MM.1S (cell line): ENCODE measurements around the gene HOOK2.

Experiments used
- EZH2 ChIP-seq: fragments of 300-600 bp; sonication (generic); optimal IDR thresholded peaks from 2 replicates; pipeline ENCODE3; 2017; ENCODE audit warnings: low read depth, mild to moderate bottlenecking, antibody characterized with exemption, low read length, mixed read lengths
- TF ChIP-seq, protein P1 (sequence below): fragments of 300-600 bp; sonication (generic); IDR thresholded peaks from 2 replicates; pipeline ENCODE4 v1.5.1; 2016; ENCODE audit warnings: antibody characterized with exemption, low read length, mixed read lengths

DNA sequence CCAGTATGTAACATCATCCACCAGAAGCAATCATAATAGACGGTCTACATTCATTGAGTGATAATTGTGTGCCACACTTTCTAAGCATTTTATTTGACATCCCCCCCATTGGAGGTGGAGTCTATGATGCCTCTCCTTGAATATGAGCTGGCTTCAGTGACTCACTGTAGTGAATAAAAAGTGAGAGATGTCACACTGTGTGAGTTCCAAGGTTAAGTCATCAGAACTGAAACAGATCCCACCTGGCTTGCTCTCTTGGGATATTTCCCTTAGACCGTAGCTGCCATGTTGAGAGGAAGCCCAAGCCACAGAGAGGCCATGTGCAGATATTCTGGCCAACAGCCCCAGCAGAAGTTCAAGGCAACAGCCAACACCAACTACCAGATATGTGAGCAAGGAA is 46.4 kb upstream of the HOOK2 start:
- TF ChIP-seq EZH2 = no peak
- TF ChIP-seq, protein P1, sequence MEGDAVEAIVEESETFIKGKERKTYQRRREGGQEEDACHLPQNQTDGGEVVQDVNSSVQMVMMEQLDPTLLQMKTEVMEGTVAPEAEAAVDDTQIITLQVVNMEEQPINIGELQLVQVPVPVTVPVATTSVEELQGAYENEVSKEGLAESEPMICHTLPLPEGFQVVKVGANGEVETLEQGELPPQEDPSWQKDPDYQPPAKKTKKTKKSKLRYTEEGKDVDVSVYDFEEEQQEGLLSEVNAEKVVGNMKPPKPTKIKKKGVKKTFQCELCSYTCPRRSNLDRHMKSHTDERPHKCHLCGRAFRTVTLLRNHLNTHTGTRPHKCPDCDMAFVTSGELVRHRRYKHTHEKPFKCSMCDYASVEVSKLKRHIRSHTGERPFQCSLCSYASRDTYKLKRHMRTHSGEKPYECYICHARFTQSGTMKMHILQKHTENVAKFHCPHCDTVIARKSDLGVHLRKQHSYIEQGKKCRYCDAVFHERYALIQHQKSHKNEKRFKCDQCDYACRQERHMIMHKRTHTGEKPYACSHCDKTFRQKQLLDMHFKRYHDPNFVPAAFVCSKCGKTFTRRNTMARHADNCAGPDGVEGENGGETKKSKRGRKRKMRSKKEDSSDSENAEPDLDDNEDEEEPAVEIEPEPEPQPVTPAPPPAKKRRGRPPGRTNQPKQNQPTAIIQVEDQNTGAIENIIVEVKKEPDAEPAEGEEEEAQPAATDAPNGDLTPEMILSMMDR = no peak
